HTERT RPE-1 (cell line): ENCODE data around the gene ABHD1.
"Not testable (repeated sequence)": the region's sequence is repeated elsewhere in the genome, so short reads cannot be mapped to it uniquely, and the experiment has no call there.

Source experiments
- in situ Hi-C: fragments of 300-500 bp; cut with MboI; formaldehyde crosslinking; loops from 4 replicates; pipeline ENCODE4 v1.14.3; 2020; ENCODE audit warnings: low sequenced_read_pairs

ABHD1 gene

DNA sequence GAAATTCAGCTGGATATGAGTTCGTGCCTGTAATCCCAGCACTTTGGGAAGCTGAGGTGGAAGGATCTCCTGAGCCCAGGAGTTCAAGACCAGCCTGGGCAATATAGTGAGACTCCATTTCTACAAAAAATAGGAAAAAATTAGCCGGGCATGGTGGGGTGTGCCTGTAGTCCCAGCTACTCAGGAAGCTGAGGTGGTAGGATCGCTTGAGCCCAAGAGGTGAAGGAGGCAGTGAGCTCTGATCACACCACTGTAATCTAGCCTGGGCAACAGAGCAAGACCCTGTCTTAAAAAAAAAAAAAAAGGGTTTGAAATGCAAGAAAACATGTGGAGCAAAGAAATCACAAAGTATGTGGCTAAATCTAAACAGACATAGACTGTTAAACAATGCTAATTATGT lies 14.5 kb upstream of the ABHD1 start:
- in situ Hi-C loops = no loop called here

DNA sequence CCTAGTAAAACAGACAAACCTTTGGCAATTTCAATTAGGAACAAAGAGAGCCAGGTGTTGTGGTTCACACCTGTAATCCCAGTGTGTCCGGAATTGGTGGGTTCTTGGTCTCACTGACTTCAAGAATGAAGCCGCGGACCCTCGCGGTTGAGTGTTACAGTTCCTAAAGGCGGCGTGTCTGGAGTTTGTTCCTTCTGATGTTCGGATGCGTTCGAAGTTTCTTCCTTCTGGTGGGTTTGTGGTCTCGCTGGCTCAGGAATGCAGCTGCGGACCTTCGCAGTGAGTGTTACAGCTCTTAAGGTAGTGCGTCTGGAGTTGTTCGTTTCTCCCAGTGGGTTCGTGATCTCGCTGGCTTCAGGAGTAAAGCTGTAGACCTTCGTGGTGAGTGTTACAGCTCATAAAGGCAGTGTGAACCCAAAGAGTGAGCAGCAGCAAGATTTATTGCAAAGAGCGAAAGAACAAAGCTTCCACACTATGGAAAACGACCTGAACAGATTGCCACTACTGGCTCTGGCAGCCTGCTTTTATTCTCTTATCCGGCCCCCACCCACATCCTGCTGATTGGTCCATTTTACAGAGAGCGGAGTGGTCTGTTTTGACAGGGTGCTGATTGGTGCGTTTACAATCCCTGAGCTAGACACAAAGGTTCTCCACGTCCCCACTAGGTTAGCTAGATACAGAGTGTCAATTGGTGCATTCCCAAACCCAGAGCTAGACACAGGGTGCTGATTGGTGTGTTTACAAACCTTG lies 12.8 kb upstream of the ABHD1 start:
- in situ Hi-C loops = not testable (repeated sequence)

DNA sequence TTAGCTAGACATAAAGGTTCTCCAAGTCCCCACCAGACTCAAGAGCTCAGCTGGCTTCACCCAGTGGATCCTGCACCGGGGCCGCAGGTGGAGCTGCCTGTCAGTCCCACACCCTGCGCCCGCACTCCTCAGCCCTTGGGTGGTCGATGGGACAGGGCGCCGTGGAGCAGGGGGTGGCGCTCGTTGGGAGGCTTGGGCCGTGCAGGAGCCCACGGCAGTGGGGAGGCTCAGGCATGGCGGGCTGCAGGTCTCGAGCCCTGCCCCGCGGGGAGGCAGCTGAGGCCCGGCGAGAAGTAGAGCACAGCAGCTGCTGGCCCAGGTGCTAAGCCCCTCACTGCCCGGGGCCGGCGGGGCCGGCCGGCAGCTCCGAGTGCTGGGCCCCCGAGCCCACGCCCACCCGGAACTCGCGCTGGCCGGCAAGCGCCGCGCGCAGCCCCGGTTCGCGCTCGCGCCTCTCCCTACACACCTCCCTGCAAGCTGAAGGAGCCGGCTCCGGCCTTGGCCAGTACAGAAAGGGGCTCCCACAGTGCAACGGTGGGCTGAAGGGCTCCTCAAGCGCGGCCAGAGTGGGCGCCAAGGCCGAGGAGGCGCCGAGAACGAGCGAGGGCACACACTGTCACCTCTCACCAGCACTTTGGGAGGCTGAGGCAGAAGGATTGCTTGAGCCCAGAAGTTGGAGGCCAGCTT lies 12.1 kb upstream of the ABHD1 start:
- in situ Hi-C loops = not testable (repeated sequence)

DNA sequence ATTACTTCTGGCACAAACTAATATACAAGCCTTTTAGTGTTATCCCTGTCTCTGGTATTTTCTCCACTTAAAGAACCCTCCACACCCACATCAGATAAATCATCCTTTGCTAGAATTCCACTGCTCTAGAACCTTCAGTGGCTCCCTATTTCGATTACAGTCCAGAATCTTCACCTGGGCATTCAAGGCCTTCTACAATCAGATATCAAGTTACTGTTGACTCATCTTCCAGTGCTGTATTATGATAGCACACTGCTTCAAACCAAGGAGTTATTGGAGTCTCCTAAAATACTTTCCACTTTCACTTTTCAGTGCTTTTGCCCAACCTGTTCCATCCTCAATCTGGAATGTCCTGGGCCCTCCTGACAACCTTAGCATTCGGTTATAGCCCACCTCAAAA lies 8.1 kb upstream of the ABHD1 start:
- in situ Hi-C loops = no loop called here

DNA sequence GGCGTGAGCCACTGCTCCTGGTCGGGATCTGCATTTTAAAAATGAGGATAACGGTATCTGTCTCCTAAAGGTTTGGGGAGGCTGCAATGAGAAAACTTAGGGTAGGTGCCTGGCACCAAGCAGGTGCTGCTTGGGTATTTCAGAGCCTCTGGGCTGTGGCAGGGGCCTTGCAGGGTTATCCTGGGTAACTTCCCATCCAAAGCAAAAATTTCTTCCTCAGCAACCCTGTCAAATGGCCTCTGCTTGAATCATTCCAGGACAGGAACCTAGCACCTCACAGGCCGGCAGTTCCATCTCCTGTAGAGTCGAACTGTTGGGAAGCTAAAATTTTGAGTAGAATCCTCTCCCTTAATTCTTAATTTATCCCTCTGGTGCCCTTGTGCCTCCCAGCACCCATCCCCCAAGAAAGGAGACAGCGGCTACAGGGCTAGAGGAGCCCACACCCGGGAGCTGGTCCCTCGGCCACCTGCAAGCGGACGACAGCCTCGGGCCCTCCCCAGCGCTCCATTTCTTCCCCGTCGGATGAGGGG lies 5.6 kb upstream of the ABHD1 start:
- in situ Hi-C loops = no loop called here

DNA sequence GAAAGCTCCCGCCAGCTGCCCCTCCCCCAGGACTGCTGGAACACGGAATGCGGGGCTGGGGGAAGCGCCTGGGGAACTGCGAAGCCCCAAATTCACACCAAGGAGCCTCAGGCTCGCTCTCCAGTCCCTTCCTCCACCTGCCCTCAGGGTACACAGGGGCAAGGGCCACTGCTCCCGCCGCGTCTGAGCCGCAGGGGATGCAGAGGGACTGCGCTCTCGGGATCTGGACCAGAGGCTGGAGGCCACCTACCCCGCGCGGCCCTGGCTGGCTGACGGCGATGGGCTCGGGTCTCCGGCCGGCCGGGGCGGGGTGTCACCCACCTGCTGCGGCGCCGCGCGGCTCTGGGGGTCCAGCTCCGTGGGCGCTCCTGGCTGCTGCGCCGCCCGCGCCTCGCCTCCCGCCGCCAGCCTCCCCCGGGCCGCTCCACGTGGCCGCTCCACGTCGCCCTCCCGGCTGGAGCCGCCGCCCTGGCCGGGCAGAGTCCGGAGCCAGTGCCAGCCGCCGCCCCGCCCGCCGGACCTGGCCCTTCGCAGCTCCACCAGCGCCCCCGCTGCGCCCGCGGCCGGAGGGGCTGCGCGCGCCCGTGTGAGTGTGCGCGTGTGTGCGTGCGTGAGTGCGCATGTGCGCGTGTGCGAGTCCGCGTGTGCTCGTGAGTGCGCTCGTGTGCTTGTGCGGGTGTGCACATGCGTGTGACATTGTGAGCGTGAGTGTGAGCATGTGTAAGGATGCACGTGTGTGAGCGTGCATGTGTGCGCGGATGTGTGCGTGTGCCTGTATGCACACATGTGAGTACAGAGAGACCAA lies 4.9 kb upstream of the ABHD1 start, which contains the start of gene CGREF1:
CGREF1 (minus strand) TSS at position 604 of the 805 bp plus-strand sequence. CDS start 14,762 bp downstream, outside the sequence.
- in situ Hi-C loops = no loop called here

DNA sequence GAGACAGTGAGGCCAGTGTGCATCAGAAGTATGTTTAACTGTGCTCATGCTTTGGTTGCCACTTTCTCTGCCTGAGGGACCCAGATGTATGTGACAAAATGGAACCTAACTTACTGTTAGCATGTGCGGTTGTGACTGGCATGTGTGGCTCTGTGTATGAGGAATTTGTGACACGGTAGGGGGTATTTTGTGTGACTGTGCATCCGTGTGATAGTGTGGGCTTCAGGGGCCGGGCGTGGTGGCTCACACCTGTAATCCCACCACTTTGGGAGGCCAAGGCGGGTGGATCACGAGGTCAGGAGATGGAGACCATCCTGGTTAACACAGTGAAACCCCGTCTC lies 4.3 kb upstream of the ABHD1 start:
- in situ Hi-C loops = not testable (repeated sequence)

DNA sequence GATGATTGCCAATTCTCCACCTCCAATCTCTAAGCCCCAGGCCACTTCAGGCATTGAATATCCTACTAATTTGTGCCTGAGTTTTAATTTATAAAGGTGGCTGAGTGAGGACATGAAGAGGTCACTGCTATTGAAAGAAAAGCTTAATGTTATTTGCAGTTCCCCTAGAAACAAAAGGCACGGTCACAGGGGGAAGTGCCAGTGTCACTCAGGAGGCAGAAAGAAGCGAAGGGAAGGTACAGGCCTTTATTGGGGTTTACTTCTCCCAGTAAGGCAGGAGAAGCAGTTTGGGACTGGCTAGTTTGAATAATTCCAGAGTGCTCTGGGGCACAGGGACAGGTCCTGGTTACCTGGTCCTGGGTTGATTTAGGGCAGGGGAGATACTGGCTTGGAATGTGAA lies 1.7 kb upstream of the ABHD1 start:
- in situ Hi-C loops = no loop called here

DNA sequence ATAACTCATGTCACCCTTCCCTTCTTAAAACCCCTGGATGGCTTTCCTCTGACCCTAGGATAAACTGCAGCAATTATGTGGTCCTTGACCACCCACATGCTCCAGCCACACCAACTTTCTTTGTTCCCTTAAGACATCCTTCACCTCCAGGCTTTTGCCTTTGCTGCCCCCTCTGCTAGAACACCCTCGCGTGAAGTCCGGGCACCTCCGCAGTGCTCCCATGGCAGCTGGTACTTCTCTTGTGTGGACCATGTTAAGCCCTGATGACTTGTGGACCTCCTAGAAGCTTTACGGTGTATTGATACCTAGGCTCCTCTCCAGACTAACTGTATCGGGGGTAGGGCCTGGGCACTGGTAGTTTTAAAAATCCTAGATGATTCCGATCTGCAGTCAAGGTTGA lies 824 bp upstream of the ABHD1 start:
- in situ Hi-C loops = no loop called here

DNA sequence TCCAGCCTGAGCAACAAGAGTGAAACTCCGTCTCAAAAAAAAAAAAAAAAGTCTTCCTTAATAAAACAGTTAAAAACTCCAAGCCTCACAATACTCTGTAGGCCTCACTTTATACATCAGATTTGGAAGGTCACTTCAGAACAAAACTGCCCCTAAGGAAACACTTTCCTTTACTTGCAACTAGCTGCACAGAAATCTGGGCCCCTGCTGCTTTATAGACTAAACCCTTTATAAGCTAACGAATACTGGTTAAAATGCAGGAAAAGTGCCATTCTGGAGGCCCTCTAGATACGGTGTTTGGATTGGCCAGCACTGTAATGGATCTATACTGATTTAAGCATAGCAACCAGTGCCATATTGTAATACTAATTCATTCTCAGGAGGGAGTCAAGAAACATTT lies 1.5 kb downstream of the ABHD1 start:
- in situ Hi-C loops = no loop called here

DNA sequence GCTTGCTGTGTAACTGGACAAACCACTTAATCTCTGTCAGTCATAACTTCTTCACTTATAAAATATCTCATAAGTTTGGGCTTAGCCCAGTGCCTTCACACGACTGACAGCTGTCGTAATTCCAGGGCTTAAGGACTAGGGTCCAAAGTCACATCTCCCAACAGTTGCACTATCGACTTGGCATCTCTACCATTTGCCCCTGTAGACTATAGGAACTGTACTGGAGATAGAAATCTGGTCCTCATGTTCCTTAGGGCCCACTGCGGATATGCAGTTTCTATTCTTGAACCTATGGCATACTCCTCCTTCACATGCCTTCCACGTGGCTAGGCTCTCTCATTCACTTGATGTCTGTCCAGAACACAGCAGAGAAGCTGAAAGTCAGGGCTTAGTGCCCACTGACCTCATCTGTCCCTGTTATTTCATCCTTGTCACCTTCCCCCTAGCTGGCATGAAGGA lies 2.7 kb downstream of the ABHD1 start:
- in situ Hi-C loops = no loop called here

DNA sequence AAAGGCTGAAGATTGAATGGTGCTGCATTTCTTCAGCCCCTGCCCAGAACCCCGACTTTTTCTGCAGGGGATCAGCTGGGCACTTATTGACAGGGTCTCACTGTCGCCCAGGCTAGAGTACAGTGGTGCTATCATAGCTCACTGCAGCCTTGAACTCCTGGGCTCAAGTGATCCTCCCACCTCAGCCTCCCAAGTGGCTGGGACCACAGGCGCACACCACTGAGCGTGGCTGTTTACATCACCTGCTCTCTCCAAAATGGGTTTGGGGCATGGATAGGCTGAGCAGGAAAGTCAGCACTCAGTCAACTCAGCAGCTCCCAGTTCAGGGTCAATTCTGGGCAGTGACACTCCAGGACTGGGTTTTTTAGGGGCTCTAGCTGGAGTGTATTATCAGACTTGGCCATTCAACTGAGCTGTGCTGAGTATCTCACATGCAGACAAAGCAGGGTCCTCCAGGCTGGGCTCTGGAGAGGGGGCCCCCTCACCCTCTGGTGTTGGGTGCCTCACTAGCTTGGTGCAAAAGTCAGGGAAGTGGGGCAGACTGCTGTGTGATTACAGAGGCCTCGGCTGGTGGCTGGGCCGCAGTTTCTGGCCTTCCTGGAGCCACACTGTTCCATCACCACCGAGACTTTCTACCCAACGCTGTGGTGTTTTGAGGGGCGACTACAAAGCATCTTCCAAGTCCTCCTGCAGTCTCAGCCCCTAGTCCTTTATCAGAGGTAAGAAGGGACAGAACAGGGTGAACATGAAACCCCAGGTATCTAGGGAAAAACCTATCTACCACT lies 4.5 kb downstream of the ABHD1 start:
- in situ Hi-C loops = no loop called here

DNA sequence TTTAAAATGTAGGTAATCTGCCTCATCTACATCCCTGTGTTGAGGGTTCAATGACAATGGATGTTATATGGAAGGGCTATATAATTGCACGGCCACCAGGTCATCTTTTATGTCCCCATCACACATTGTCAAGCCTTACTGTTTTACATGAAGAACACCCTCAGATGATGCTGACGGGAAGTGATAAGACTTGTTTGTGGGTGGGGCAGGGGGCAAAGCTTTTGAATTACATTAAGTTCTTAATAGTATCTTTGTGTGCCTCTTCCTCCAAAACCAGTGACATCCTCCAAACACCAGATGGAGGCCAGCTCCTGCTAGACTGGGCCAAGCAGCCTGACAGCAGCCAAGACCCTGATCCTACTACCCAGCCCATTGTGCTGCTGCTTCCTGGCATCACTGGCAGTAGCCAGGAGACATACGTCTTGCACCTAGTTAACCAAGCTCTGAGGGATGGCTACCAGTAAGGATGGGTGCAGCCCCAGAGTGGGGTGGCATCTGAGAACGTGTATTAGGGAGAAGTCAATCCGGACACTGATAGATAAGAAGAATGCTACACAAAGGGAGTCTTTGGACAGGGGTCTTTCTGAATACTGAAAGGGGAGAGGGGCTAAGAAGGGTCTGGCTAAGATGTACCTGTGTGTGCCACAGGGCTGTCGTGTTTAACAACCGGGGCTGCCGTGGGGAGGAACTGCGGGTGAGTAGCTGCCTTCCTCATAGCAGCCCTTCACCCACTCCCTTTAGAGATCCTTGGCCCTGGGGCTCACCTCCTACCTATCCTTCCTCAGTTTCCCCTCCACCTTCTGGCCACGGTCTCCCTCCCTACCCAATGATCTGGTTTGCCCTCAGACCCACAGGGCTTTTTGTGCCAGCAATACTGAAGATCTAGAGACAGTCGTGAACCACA lies 5.3 kb downstream of the ABHD1 start:
- in situ Hi-C loops = no loop called here

DNA sequence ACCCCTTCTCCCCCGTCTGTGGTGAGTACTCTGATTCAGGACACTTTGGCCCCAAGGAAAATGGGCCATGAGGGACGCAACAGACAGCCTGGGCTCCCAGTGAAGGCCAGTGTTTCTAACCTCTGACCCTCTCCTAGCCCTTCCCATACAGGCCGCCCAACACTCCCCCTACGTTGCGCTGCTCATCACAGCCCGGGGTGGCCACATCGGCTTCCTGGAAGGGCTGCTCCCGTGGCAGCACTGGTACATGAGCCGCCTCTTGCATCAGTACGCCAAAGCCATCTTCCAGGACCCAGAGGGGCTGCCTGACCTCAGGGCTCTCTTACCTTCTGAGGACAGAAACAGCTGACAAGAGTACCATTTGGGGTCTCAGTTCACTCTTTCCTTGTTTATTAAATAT lies 6.8 kb downstream of the ABHD1 start:
- in situ Hi-C loops = no loop called here

DNA sequence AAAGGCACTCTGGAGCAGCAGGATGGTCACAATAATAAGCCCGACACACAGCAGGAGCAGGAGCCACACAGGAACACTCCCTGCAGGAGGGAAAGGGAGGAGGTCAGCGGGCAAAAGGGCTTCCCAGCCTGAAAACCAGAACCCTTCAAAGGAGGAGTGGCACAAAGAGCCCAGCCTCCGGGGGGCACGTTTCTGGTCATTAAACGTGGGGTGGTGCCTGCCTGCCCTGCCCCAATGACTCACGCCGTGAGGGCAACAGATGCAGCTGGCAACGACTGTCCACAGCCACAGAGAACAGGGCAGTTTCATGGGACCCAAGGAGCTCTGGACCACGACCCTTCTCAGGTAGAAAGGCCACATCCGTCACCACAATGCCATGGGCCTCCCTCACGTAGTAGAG lies 7.8 kb downstream of the ABHD1 start:
- in situ Hi-C loops = no loop called here

DNA sequence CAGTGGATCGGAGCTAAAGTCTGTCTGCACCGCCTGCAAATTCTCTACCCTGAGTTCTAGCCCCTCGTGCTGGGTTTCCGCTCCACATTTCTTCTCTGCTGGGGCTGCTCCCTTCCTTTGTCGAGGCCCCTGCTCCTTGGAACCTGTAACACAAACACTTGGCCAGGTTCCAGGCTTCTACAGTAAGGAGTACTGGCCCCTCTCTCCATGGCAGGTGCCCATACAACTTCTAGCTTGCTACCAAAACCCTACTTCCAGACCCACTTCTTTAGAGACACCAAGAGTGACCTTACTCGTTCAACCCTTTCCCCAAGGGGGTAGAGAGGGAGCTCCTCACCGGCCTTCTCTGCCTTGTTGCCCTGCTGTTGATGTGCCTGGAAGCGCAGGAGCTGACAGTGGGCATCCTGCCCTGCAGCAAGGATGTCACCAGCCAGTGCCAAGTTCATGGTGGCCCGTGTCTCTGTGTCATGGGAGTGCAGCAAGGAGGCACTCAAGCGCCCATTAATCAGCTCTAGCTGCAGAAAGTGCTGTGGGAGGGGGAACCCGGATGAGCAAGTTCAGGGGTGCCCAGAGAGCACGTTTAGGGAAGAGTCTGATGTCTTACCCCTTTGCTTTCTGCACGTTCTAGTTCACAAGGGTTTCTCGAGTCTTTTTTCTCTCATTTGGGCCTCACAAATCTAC lies 9.7 kb downstream of the ABHD1 start:
- in situ Hi-C loops = no loop called here

DNA sequence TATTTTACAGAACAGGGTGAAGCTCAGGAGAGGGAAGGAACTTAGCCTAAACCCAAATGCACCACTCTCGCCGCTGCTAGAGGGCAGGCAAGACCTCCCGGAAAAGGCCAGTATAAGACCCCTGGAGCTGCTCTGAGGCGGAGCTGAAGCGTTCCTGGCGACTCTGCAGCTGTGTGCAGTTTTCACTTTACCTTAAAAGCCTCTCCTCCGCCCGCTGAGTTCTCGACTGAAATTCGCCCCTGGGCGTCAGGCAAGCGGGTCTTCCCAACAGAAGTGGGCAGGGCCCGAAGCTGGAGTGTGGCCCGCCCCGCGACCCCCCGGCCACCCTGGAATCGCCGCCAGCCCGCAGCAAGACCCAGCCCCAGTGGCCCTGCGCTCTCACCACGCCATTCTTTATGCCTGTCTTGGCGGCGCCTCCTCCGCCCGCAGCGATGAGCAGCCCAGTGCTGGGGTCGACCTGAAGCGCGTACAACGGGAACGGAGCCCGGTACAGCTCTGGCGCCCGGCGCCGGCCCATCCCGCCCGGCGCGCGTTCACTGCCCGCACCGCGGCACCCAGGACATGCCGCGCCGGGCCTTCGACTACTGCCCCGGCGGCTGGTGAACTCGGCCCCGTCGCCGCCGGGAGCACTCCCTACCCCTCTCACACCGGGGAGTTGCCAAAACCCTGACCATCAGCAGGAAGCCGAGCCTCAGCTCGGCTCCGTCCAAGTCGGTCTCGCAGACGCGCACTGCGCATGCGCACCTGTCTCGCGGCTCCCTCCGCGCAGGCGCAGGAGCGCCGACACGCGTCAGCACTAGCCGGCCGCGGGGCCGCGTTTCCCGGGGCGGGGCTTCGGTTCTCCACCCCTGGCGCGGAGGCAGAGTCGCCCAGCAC lies 10.5 kb downstream of the ABHD1 start, which contains the start of gene PREB:
PREB (minus strand) TSS at position 732 of the 876 bp plus-strand sequence; CDS start at position 517, 215 bp downstream.
- in situ Hi-C loops = no loop called here
